Measurements from ENCODE around the gene ABCC4. TPM values are rescaled to one million over a fixed set of nuclear protein-coding genes. Genes with fewer than 3 reads are reported as not detected.

The ABCC4 gene
- total RNA-seq, 1 experiment from 2014 or later, result 52.0 TPM

GRCh38 chr13:95117092-95117491, 184.2 kb downstream of the ABCC4 start:
- H3K27me3 ChIP-seq (replicated peaks; ENCODE audit: insufficient read depth, low read depth, low read length, poor library complexity), result no peaks in the 10 kb centered on the region
- ChIA-PET POLR2A (ENCODE audit: low non-redundant PET) (interaction anchor here (0.7 kb wide), 1 partner anchor 1652 kb away, joined by 4 read pairs; no protein-coding TSS in a partner anchor), CTCF (no interaction called here)
- DNase-seq (ENCODE audit: low spot score), result no peak
- H3K9me3 ChIP-seq (ENCODE audit: low read depth, low read length, poor library complexity, severe bottlenecking), result no peaks in the 10 kb centered on the region
- TF ChIP-seq EZH2 (IDR thresholded peaks at IDR 0.05; ENCODE audit: borderline replicate concordance, low read depth, low read length, poor library complexity, severe bottlenecking) (no peak), CTCF (conservative IDR thresholded peaks at IDR 0.05; ENCODE audit: low read depth, low read length) (no peak)
- intact Hi-C loops (cut with micrococcal nuclease; ENCODE audit: unreplicated experiment), result no loop called here
- H3K4me3 ChIP-seq (ENCODE audit: low read depth, low read length, poor library complexity, severe bottlenecking), result no peak overlapping the region
- H3K36me3 ChIP-seq (ENCODE audit: insufficient read depth, low read length, poor library complexity, severe bottlenecking), result no peaks in the 10 kb centered on the region
- BruUV-seq (replicated peaks), result no TSS peak
- no peaks in the 10 kb centered on the region for H3K4me1 ChIP-seq (ENCODE audit: insufficient read depth, low read length, poor library complexity, severe bottlenecking)
- no peak overlapping the region for H3K27ac ChIP-seq (ENCODE audit: low read depth, low read length, poor library complexity, severe bottlenecking)

GRCh38 chr13:95115525-95115924, 185.7 kb downstream of the ABCC4 start:
- no TSS peak for BruUV-seq (replicated peaks)
- H3K36me3 ChIP-seq (ENCODE audit: insufficient read depth, low read length, poor library complexity, severe bottlenecking), result no peaks in the 10 kb centered on the region
- CTCF ChIA-PET, result no interaction called here
- H3K4me3 ChIP-seq (ENCODE audit: low read depth, low read length, poor library complexity, severe bottlenecking), result no peak overlapping the region
- no peaks in the 10 kb centered on the region for H3K27me3 ChIP-seq (replicated peaks; ENCODE audit: insufficient read depth, low read depth, low read length, poor library complexity)
- DNase-seq (ENCODE audit: low spot score), result no peak
- POLR2A ChIA-PET (ENCODE audit: low non-redundant PET), result no interaction called here
- no peak for TF ChIP-seq EZH2 (IDR thresholded peaks at IDR 0.05; ENCODE audit: borderline replicate concordance, low read depth, low read length, poor library complexity, severe bottlenecking)
- TF ChIP-seq CTCF (conservative IDR thresholded peaks at IDR 0.05; ENCODE audit: low read depth, low read length), result no peak
- no peaks in the 10 kb centered on the region for H3K4me1 ChIP-seq (ENCODE audit: insufficient read depth, low read length, poor library complexity, severe bottlenecking)
- no peaks in the 10 kb centered on the region for H3K9me3 ChIP-seq (ENCODE audit: low read depth, low read length, poor library complexity, severe bottlenecking)
- intact Hi-C loops (cut with micrococcal nuclease; ENCODE audit: unreplicated experiment), result no loop called here
- no peak overlapping the region for H3K27ac ChIP-seq (ENCODE audit: low read depth, low read length, poor library complexity, severe bottlenecking)

- no peak overlapping the region for H3K27ac ChIP-seq (ENCODE audit: low read depth, low read length, poor library complexity, severe bottlenecking)
- intact Hi-C loops (cut with micrococcal nuclease; ENCODE audit: unreplicated experiment), result no loop called here
- CTCF ChIA-PET, result no interaction called here
Measured at GRCh38 chr13:95113601-95114000, 187.7 kb downstream of the ABCC4 start.

DNA sequence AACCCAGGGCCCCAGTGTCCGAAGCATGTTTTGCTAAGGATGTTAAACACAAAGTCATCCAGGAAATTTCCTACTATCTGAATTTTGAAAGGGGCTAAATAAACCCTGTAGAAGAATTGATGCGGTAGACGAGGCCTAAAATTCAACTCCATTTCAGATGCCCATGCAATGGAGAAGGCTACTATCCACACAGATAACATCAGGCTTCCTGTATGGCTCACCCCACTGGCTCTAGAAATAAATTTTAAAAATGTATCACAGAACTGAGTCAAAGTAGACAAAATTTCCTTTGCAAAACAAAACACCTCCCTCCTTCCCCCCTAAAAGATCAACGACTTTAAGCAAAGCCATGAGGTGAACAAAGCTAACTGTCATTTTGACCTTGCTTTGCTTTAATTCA, 188.4 kb downstream of the ABCC4 start:
- ChIA-PET POLR2A (ENCODE audit: low non-redundant PET) (no interaction called here), CTCF (no interaction called here)
- TF ChIP-seq CTCF (conservative IDR thresholded peaks at IDR 0.05; ENCODE audit: low read depth, low read length) (no peak), EZH2 (IDR thresholded peaks at IDR 0.05; ENCODE audit: borderline replicate concordance, low read depth, low read length, poor library complexity, severe bottlenecking) (no peak)
- H3K4me1 ChIP-seq (ENCODE audit: insufficient read depth, low read length, poor library complexity, severe bottlenecking), result no peaks in the 10 kb centered on the region
- no peak overlapping the region for H3K27ac ChIP-seq (ENCODE audit: low read depth, low read length, poor library complexity, severe bottlenecking)
- no peaks in the 10 kb centered on the region for H3K9me3 ChIP-seq (ENCODE audit: low read depth, low read length, poor library complexity, severe bottlenecking)
- H3K36me3 ChIP-seq (ENCODE audit: insufficient read depth, low read length, poor library complexity, severe bottlenecking), result no peaks in the 10 kb centered on the region
- no peak for DNase-seq (ENCODE audit: low spot score)
- intact Hi-C loops (cut with micrococcal nuclease; ENCODE audit: unreplicated experiment), result no loop called here
- no TSS peak for BruUV-seq (replicated peaks)
- no peaks in the 10 kb centered on the region for H3K27me3 ChIP-seq (replicated peaks; ENCODE audit: insufficient read depth, low read depth, low read length, poor library complexity)
- no peak overlapping the region for H3K4me3 ChIP-seq (ENCODE audit: low read depth, low read length, poor library complexity, severe bottlenecking)

More at GRCh38 chr13:95113601-95114000, 187.7 kb downstream of the ABCC4 start:
- Histone ChIP-seq H3K27me3 (replicated peaks; ENCODE audit: insufficient read depth, low read depth, low read length, poor library complexity) (no peaks in the 10 kb centered on the region), H3K4me3 (ENCODE audit: low read depth, low read length, poor library complexity, severe bottlenecking) (no peak overlapping the region), H3K36me3 (ENCODE audit: insufficient read depth, low read length, poor library complexity, severe bottlenecking) (no peaks in the 10 kb centered on the region), H3K9me3 (ENCODE audit: low read depth, low read length, poor library complexity, severe bottlenecking) (no peaks in the 10 kb centered on the region), H3K4me1 (ENCODE audit: insufficient read depth, low read length, poor library complexity, severe bottlenecking) (no peaks in the 10 kb centered on the region)
- no peak for DNase-seq (ENCODE audit: low spot score)
- POLR2A ChIA-PET (ENCODE audit: low non-redundant PET), result no interaction called here
- TF ChIP-seq EZH2 (IDR thresholded peaks at IDR 0.05; ENCODE audit: borderline replicate concordance, low read depth, low read length, poor library complexity, severe bottlenecking), result no peak
- BruUV-seq (replicated peaks), result no TSS peak

All from A673 (cell line).